Colon (tissue), 2 donors: ENCODE data around the gene MTFR1L.

ENCODE experiments used
- FAIRE-seq: peaks from 2 replicates; lab custom pipeline; 2012; peaks lifted over from hg19 to GRCh38; lab: Jason Lieb, UNC
- donor health status: control.
- donor health status: control.

Gene MTFR1L

GRCh38 chr1:25819491-25820246, at the start of gene MTFR1L:
MTFR1L (plus strand) TSS chr1:25819954; CDS start chr1:25823105, 3,151 bp downstream.
- FAIRE-seq: no peak

- no peak for FAIRE-seq
Measured at GRCh38 chr1:25770541-25771220, 49.1 kb upstream of the MTFR1L start.

GRCh38 chr1:25771221-25772114, 48.3 kb upstream of the MTFR1L start:
- FAIRE-seq: no peak

GRCh38 chr1:25772164-25772563, 47.6 kb upstream of the MTFR1L start:
- FAIRE-seq: no peak

GRCh38 chr1:25772692-25773245, 47.0 kb upstream of the MTFR1L start:
- no peak for FAIRE-seq

- FAIRE-seq: no peak
Measured at GRCh38 chr1:25773441-25774125, 46.2 kb upstream of the MTFR1L start.

GRCh38 chr1:25774206-25774803, 45.4 kb upstream of the MTFR1L start:
- FAIRE-seq: no peak

- no peak for FAIRE-seq
Measured at GRCh38 chr1:25774921-25775771, 44.6 kb upstream of the MTFR1L start.

GRCh38 chr1:25779388-25779787, 40.4 kb upstream of the MTFR1L start:
- no peak for FAIRE-seq

GRCh38 chr1:25779894-25780293, 39.9 kb upstream of the MTFR1L start:
- FAIRE-seq: no peak

GRCh38 chr1:25780318-25781129, 39.2 kb upstream of the MTFR1L start:
- no peak for FAIRE-seq

- FAIRE-seq: no peak
Measured at GRCh38 chr1:25781130-25781433, 38.7 kb upstream of the MTFR1L start.

- FAIRE-seq: no peak
Measured at GRCh38 chr1:25782608-25783201, 37.0 kb upstream of the MTFR1L start.

- FAIRE-seq: no peak
Measured at GRCh38 chr1:25784575-25785051, 35.1 kb upstream of the MTFR1L start.

GRCh38 chr1:25785333-25786067, 34.3 kb upstream of the MTFR1L start:
- no peak for FAIRE-seq

GRCh38 chr1:25786887-25787759, 32.6 kb upstream of the MTFR1L start:
- FAIRE-seq: no peak

- no peak for FAIRE-seq
Measured at GRCh38 chr1:25787760-25788166, 32.0 kb upstream of the MTFR1L start.
